Measurements from ENCODE around the gene POLN.
"Not testable (repeated sequence)": the region's sequence is repeated elsewhere in the genome, so short reads cannot be mapped to it uniquely, and the experiment has no call there.

POLN gene

DNA sequence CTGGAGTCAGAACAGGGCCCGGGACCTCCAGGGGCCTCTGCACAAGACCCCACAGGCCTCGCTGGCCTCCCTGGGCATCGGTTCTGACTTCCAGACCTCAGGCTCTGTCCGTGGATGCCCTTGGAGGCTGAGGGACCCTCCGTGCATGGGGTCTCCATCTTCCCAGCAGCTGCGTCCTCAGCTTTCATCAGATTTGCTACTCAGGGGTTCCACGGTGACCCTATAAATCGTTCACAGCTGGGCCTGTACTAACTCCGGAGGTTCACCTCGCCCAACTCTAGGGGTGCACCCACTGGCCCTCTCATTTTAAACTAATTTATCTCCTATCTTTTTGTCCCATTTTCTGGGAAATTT, 33.1 kb upstream of the POLN start:
- not testable (repeated sequence) for DNase-seq

GRCh38 chr4:2274320-2275043, 32.6 kb upstream of the POLN start:
- no peak for DNase-seq

GRCh38 chr4:2273657-2274319, 31.9 kb upstream of the POLN start:
- DNase-seq = no peak

- DNase-seq = no peak
Observed at GRCh38 chr4:2273221-2273620, 31.3 kb upstream of the POLN start.

DNA sequence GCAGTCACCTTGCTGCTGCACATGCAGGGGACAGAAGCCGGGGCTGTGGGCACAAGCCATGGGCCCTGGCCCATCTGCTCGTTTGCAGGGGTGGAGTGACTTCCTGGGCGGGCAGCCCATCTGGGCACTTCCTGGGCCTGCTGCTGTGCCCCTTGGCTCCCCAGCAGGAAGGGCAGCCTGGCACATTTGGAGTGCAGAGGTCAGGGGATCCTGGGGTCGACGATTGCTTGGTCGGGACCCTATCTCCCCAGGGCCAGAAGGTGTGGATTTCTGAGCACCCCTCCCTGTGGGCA, 30.9 kb upstream of the POLN start:
- no peak for DNase-seq

GRCh38 chr4:2272026-2272827, 30.3 kb upstream of the POLN start:
- no peak for DNase-seq

- DNase-seq = no peak
Observed at GRCh38 chr4:2271279-2272025, 29.5 kb upstream of the POLN start.

DNA sequence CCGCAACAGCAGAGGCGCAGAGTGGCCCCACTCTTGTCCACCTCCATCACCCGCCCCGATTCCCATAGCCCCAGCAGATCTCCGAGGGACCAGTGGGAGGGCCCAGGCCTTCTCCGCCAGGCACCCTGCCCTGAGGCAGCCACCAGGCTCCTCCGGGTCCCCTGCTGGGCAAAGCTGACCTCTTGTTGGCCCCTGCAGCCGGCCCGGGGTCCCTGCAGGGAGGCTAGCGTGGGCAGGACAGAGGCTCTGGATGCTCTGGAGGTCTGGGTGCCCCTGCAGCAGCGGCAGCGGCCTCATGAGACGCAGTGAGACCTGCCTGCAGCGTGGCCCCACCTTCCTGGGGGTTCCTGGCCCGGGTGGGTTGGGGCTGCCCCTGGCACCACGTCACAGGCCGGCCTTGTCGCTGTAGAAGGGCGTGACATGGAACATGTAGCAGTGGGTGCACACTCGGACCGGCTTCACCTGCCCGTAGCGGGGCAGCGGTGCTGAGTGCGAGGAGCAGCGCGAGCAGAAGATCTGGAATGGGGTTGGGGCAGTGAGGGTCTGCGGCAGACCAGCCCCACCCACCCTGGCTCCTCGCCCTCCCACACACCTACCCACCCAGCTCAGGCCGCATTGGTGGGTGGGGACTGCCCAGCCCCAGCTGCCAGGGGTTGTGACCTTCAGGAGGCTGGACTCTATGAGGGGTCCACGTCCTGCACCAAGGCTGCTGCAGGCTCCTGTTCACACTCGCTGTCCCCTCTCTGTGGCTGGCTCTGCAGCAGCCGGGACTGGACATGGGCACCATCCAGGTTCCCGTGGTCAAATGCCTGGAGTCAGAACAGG, 28.6 kb upstream of the POLN start:
- no peak for DNase-seq

DNA sequence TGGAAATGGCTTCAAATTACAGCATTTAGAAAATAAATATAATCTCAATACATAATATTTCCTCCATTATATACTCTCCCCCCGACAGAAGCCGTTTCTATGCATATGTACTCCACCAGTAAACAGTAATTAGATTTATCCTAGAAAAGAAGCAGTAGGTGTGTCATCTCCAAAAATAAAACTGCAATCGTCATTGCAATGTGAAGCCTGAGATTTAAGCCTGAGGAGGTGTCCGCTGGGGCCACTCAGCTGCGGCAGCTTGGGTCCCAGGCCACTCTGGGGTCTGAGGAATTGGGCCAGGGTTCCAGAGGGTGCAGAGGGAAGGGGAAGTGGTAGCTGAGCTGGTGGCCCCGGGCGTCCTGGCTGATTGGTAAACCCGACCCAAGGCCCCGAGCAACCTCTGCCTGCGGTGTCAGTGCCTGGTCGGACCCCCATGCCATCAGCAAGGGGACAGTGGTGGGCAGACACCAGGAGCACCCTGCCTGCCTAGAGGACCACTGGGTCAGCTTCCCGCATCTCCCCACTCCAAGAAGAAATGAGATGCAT, 27.8 kb upstream of the POLN start:
- no peak for DNase-seq

DNA sequence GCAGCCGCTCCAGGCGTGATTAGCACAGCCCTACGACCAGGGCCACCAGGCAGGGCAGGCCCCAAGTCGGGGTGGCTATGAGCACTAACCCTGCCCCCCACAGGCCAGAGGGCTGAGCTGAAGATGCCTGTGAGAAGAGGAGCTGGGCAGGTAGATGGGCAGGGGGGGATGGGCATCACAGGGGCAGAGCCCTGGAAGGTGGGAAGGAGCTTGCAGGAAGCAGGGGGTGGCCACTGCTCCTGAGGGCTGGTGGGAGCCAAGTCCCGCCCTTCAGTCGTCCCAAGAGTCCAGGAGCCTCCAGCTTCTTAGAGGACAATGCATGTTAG, 27.2 kb upstream of the POLN start:
- DNase-seq = no peak

DNA sequence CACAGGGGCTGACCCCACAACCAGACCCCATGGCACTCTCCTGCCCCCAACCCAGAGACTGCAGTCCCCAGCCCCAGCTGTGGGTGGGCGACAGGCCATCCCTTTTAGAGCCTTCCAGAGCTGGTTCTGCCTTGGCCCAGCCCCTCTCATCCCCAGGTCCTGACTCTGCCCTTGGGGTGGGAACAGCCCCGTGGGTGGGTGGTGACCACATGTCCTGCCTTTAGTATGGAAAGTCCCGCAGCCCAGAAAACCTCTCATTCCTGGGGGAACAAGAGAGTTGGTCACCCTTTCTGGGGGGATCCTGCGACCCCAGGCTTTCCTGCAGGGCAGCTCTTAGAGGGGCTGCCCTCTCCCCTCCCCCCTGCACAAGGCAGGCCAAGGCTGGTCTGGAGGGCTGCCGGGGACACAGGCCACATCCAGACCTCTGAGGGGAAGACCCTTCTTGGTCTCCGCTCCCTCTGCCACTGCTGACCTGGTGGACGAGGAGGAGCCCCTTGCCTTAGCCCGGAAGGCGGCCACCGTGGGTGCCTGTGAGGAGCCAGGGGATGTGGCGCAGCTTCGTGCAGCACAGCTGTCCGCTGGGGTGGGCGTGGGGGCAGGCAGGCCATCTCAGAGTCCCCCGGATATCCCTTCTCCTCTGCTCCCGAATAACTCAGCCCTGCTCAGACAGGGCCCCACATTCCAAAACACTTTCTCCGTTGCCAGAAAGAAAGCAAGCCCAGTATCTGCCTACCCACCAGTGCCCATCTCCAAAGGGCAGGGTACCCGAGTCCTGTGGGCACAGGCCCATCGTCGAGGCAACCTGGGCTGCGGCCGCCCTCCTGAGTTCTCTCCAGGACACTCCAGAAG, 26.7 kb upstream of the POLN start:
- no peak for DNase-seq

- DNase-seq = no peak
Observed at GRCh38 chr4:2267841-2268240, 25.9 kb upstream of the POLN start.

DNA sequence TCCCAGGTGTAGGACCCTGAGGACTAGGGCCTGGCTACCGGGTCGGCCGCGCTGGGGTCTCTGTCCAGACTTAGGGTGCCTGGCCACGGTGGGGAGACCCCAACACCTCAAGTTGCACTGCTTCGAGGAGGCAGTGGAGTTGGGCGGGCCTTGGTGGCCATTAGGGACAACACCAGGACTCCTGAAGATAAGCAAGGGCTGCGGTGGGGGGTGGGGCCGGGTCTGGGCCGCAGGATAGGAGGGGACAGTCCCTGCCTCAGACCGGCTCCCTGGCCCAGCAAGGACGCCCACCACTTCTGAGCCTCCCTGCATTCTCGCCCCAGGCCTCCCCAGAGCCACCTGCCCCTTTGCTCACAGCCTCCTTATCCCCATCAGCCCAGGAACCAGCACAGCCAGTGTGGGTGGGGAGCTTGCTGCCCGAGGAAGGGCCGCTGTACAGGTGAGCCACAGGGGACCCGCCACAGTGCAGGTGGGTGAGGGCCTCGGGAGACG, 25.4 kb upstream of the POLN start:
- no peak for DNase-seq

- no peak for DNase-seq
Observed at GRCh38 chr4:2266821-2267220, 24.9 kb upstream of the POLN start.

GRCh38 chr4:2266181-2266580, 24.3 kb upstream of the POLN start:
- DNase-seq = no peak

GRCh38 chr4:2265113-2266110, 23.5 kb upstream of the POLN start:
- no peak for DNase-seq

DNA sequence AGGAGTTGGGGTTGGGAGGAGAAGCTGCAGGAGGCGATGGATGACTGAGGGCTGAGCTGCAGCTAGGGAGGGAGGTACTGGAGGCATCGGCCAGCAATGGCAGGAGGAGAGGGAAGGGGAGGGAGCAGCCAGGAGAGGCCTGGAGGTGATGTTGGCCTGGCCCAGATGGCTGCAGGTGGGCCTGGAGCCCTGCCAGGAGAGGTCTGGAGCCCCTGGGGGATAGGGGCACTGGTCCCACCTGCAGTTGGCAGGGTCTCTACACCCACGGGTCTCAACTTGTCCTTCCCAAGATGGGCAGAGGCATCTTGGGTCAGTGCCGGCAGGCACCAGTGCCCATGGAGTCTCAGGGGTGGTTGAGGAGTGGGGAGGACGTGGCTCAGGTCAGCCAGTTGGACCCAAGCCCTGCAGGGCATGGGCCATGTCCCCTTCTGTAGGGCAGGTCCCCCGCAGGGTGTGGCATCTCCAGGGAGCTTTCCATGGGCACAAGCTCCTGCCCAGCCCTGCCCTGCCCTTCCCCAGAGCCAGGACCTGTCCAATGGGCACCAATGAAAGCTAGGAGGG, 22.6 kb upstream of the POLN start:
- DNase-seq = no peak

GRCh38 chr4:2263926-2264321, 22.0 kb upstream of the POLN start:
- DNase-seq = no peak

- no peak for DNase-seq
Observed at GRCh38 chr4:2262944-2263250, 21.0 kb upstream of the POLN start.
